NCI-H2081 (cell line): Measurements from ENCODE around the gene VCAN.

Experiments
- DNase-seq, 2 experiments: peaks; one replicate each; lab custom pipeline; 2025; lab: John Stamatoyannopoulos, UW

VCAN gene

DNA sequence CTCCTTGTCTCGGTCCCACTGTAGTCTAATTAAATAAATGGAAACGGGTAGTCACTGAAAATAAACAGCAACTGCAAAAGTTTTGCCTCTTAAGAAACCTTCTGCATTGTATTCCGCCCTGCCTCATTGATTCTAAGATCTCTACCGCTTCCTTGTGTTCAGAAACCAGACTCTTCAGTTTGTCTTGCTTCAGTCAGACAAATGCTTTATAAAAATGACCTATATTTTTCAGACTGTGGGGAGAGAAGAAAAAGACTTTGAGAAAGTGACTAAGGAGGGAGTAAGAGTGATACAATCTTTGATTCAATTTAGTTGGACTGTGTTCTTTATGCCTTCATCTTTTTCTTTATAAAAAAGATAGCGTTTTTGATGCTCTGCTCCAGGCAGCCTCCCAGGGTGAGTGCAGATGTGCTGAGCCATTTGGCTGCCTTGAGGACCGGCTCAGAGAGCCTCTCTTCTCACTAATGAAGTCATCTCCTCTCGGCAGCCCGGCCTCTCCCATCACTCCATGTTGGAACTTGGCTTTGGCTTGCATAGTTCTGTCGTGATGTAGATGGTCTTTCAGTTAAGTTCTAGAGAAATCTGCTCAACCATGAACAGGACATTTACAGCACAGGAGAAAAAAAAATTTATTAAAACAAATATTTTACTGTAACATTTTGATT is 4.0 kb upstream of the VCAN start:
- DNase-seq = no peak

DNA sequence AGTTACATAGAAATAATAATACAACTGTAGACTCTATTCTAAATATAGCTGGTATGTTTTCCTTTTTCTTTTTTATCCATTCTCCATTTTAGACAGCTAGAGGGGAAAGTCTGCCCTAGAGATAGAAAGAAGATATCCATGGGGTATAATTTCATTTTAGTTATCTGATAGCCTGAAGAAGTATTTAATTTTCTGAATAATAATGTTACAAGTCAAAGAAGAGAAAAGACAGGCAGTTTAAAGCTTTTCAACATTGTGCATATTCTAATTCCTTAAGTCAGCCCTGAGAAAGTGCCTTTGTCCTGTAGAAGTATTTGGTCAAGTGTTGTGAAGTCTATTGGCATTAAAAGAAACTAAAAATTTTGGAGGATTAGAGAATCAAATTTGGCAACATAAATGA is 2.5 kb upstream of the VCAN start:
- no peak for DNase-seq

DNA sequence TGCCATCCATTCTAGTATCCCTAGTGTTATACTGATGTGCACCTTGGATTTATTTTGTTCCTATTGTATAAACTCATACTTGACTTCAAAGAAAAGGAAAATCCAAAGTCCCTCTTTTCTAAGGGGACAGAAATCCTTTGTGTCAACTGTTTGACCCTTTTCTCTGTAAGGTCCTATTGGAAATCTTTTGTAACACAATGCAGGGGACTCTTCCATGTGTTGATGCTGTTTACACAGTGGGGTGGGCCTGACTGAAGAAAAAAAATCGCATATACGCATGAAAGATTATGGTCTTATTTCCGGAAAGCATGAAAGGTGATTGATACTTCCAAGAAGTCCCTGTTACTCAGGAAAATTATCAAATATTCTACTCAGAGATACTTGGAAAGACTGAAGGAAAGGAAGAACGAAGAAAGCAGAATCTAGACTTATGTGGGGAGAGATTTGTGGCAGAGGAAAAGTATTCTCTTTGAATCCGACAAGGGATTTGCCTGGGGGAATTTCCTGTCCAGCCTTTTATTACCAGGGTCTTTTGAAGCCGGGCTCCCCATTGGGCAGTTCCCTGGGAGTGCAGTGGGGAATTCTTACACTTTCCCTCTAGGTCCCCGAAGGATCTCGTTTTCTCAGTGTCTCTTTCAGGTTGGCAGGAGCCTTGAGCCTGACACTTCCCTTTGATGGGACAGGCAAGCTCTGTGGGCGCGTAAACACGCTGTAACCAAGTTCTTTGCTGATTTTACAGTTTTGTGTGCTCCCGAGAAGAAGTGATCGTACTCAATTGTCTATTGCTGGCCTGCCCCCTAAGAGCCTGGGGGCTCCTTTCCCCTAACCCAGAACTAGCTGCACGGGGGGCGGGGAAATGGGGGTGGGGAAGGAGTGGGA is 779 bp upstream of the VCAN start:
- no peak for DNase-seq

DNA sequence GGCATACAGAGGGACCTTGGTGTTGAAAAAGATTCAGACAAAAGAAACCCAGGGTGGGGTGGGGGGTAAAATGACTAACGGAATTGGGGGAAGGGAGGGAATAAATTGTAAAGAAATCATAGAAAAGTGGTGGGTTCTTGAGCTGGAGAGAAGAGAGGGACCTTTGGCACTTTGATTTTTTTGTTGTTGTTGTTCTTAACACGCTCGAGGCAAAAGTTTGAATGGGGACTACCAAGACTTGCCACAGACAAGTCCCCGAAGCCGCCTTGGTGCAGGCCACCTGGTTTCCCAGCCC is 616 bp downstream of the VCAN start:
- no peak for DNase-seq

DNA sequence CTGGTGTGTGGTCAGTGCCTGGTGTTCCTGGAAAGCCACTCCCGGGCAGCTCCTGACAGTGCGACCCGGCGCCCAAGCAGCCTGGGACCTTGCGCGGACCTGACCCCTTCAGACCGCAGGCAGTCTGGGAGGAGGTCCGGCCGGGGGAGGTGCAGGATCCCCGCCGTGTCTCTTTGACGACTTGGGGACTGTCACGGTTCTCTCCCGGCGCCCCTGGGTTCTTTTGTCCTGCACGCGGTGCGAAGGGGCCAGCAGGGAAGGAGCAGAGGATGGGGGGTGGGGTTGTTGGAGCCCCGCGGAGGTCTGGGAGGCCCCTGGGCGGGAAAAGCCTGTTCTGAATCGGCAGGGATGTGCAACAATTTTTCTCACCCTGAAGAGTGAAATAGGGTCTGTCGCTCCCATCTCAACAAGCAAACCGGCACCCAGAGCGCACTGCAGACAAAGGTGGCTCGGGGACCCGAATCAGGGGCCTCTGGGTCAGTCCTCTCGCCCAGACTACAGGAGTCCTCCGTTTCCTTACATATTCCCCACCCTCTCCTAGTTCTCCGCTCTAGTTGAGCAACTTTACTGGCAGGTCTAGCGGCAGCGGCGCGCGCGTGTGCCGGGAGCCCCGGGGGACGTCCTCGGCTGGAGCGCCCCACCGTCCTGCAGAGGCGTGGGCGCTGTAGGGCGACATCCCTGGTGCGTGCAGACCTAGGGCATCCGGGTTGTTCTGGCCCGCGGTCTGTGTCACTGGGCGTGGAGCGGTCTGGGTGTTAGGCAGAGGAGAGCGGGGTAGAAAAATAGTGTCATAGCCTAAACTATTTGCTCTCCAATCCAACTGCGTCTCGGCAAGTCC is 1.2 kb downstream of the VCAN start:
- DNase-seq = peak in 1 of 2 experiments; percentile 3

DNA sequence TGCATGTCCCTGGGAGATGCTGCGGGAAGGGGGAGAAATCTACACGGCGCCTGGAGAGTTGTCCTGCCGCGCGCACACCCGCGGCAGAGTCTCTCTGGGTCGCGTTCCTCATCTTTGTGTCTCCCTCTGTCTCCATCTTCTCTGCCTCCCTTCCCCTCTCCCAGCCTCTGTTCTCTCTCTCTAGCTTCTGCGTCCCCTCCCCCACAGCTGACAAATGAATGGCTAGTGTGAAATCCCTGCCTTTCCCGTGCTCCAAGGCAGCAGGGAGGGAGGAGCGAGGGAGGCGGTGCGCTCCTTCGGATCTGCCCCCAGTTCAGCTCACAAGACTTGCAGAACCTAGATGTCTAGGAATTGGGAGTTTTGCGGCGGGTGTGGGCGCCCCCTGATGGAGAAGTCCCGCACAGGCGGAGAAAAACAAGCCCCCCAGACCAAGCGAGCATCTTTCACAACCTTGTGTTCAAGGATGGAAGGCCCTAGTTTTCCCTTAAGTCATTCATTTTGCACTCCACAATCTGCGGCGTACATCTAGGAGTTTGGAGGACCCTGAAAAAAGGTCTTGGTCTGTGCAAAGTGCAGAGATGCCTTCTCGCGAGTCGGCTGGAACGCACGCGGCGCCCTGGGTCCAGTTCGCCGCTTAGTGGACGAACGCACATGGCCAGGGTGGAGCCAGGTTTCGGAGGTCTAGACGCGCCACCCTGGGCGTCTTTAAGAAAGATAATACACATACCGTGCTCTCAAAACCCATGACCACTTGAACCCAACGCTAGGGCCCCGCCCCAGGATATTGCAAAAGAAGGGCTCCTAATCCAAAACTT is 2.0 kb downstream of the VCAN start:
- DNase-seq = peak; percentile 28 to 67

DNA sequence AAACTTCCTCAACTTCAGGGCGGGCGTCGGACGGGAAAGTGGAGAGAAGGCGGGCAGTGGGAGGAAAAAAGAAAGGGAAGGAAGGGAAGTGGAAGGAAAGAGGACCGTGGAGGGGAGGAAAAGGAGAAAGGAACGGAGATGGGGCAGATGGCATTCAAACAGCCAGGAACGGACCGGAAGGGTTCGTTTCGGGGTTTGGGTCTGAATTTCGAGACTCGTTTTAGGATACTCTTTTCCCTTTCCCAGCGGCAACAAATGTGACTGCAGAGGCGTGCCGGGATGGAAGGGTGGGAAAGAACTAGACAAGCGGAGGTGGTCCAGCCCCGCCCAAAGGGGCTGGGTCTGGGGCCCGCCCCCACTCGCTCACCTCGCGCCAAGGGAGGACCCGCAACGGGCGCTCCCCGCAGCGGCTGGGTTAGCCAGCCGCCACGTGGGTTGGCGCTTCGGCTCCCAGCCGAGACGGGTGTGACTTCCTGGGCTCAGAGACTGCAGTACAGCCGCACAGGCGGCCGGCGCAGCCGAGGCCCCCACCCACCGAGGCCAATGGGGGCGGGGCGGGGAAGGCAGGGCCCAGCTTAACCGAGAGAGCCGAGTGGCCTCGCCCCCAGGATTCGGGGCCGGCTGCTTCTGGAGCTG is 2.7 kb downstream of the VCAN start:
- DNase-seq = peak; percentile 73 to 79

DNA sequence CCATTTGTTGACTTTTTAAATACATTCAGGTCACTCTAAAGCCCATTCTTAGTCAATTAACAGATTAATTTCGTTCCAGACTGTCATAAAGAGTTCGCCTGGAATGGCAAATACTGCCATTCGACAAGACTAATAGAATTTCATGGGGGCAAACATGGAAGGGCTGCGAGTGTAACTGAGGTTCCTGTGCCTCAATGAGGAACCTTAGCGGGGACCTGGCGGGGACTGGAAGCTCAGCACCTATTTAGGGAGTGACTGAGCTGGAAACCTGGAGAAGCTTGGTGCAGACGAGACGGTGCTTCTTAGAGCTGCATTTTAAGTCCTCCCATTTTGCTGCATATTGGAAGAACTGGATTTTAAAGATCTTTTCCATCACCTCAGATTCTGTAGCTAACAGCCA is 3.4 kb downstream of the VCAN start:
- no peak for DNase-seq

DNA sequence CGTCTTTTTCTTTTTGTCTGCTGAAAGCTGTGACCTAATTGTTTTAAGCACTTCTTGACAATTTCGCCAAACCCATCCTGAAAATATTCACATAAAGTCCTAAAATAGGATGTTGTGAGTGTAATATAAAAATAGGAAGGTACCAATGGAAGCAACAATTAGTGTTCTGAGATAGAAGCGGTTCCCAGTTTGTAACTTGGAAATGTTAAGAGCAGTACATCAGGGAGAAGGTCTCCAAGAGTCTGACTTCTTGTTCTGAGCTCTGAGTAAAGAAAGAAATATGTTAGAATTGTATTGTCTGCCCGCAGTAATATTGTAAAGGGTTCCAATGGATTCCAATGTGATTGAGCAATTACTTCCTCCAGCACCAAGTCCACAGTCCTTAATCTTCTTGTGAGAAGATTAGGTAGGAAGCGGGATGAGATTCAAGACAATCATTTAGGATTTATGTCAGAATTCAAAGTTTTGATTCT is 3.9 kb downstream of the VCAN start:
- DNase-seq = no peak

DNA sequence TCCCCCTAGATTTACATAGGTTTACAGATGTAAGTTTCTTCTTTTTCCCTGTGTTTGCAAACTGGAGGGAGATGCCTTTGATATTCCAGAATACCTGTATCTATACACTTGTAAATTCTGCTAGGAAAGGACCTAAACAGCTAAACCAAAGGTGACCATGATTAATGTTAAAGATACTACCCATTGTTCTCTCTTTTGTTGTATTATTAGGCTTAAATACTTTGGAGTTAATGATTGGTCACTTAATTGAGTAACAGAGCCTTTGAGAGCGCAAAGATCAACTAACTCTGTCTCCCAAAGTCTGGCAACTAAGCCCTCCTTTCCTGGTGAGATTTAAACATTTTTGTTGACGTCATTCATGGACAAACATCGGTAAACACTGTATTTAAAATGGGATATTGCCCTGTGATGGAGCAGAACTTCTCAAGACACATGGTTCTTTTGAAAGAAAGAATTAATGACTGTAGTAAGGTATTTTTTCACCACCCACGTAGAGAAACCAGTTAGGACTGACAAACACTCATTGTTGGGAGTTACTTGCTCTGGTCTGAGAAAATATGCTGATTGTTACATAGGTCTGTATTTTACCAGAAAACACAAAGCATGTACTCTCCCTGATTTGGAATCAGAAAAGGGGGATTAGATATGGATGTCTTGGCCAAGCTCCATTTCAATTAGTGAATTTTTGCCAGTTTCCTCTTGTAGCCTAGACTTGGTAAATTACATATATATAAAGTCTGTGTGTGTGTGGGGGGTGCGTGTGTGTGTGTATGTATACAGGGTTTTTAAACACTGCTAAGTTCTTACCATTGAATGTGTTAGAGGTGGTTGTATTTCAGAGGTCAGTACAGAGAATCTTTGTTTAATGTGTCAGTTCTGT is 4.6 kb downstream of the VCAN start:
- no peak for DNase-seq

DNA sequence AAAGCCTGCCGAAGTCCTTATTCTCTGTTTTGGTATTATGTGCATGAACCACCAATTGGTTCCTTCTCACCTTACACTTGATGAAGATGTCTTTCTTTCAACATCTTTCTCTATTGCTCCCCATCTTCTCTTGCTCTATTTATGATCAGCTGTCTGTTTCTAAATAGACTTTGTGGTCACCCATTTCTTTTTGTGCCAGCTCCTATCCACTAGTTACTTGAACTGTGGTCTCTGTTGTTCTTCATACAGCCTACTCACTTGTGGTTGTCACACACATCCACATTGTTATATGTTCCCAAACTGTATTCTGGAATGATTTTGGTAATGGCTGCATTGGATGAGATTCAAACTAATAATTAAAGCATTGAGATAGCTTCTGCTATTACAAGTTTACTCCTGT is 11.4 kb downstream of the VCAN start:
- DNase-seq = no peak

DNA sequence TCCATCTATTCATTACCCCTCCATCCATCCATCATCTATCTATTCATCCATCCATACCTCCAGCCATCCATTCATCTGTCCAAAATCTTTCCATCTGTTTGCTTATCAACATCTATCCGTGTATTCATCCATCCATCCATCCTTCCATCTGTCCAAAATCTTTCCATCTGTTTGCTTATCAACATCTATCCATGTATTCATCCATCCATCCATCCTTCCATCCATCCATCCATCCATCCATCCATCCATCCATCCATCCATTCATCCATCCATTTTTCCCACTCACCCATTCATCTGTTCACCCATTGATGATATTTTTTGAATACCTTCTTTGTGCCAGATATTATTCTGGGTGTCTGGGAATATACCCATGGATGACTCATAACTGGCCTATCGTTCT is 12.8 kb downstream of the VCAN start:
- no peak for DNase-seq

DNA sequence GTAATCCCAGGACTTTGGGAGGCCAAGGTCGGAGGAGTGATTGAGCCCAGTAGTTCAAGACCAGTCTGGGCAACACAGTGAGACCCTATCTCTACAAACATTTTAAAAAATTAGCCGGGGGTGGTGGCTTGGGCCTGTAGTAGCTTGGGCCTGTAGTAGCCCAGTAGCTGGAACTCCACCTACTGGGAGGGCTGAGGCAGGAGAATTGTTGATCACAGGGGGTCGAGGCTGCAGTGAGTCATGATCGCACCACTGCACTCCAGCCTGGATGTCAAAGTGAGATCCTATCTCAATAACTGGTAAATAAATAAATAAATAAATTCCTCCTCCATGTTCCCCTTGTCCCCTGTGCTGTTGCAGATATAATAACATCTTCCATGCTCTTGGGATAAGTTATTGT is 14.3 kb downstream of the VCAN start:
- no peak for DNase-seq

DNA sequence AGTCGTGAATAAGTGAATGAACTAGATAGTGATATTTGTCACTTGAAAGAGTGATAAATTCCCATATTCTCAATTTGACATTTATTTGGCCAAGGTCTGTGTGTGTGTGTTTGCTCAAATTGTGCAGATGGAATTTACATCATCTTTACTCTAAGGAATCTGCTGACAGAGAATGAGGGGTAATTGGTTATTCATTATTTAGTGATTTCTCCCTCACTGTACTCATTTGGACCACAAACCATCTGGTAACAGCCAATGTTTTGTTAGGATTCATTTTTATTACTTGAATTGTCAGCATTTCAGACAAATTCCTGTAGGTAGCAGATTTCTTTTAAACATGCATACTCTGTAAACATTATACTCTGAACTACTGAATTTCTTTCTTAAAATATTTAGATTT is 15.6 kb downstream of the VCAN start:
- DNase-seq = no peak

DNA sequence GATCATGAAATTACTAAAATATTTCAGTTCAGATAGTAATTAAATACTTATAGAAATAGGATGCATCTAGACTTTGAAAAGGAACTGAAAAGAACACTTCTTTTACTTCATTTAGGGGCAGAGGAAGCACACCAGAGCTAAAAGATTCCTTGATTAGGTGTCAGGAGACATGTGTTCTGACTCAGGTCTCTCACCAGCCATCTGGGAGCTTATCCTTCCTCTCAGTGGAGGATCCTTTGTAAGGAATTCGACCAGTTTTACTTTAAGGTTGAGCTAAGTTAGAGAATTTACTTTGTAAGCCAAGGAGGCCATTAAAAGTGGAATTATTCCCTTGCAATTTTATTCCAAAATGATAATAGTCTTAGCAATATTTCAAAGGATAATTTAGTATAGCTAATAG is 16.7 kb downstream of the VCAN start:
- DNase-seq = no peak

DNA sequence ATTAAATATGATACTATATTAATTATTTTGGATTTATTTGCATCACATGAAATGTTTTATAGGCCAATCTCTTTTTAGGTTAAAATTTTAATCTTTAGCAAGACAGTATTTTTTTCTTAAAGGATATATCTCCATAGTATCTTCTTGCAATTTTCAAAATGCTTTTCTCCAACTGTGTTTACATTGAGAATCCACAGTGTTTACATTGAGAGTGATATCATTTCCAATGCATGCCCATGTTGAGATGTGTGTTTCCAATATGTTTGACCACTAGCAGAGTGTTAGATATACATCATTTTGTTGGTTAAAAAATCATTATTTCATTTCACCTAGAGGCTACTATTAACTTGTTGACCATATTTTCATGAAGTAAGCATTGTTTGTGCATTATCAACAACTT is 17.3 kb downstream of the VCAN start:
- DNase-seq = no peak

DNA sequence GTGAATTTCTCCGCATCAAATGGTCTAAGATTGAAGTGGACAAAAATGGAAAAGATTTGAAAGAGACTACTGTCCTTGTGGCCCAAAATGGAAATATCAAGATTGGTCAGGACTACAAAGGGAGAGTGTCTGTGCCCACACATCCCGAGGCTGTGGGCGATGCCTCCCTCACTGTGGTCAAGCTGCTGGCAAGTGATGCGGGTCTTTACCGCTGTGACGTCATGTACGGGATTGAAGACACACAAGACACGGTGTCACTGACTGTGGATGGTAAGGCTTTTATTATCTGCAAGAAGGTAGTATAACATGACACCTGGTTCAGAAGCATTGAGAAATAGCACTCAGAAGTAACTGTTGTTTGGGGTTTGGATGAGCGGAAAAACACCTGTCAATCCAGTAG is 18.7 kb downstream of the VCAN start:
- DNase-seq = no peak

DNA sequence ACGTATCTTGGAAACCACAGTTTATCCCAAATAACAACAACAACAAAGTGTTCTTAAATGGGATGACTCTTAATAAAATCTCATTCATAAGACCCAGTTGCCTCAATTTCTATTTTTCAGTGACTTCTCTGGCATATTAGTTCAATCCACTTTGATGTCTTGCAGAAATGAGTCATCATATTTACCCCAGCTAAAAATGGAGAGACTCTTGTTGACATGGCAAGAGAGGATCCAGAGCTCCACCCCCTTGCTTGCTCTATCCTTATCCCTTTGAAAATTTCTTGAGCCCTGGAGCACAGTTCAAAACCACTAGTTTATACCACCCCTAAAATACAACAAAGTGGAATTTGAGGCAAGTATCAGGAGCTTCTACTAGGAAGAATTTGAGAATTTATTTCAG is 20.8 kb downstream of the VCAN start:
- no peak for DNase-seq

DNA sequence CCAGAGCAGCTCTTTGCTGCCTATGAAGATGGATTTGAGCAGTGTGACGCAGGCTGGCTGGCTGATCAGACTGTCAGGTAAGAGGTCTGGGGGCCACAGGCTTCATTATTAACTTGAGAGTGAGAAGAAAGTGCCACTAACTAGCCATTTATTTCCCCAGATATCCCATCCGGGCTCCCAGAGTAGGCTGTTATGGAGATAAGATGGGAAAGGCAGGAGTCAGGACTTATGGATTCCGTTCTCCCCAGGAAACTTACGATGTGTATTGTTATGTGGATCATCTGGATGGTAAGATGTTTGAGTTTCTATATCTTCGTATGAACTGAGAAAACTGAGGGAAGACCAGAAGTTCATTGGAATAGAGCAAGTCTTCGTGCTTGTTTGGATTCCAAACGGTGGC is 22.1 kb downstream of the VCAN start:
- no peak for DNase-seq

DNA sequence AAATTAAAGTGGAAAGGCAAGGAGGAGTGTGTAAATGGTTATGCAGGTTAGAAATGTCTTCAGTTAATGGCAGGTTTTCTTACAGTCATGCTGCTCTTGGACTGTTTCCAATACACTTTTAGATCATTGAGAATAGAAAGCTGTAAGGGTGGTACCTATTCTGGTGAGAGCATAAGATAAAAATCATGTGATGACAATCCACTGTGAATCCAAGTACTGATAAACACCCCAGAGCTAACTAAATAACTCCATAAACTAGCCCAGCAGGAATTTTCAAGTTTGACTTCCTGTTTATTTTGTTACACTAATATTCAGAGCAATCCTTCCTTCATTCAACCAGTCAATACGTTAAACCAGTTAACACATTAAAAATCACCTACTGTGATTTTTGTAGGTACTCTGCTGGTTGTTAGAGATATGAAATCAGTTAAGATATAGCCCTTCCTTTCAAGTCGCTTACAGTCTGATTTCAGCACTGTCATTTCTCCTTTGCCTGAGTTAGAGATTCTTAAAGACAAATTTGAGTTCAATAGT is 22.6 kb downstream of the VCAN start:
- DNase-seq = no peak
